Neural cell (in vitro differentiated cells): Measurements from ENCODE around the gene DOCK7. TPM values are rescaled to one million over a fixed set of nuclear protein-coding genes. Genes with fewer than 3 reads are reported as not detected.

Experiments
- H2AFZ ChIP-seq: fragments of 200-600, 300-800 bp; sonication (generic), shearing (Covaris generic); 2 replicates; pipeline ENCODE4 v1.6.0; 2014; ENCODE audit warnings: low read depth, mild to moderate bottlenecking, antibody characterized with exemption, low read length, moderate library complexity
- H3F3A ChIP-seq: fragments of 200-600 bp; shearing (Covaris generic); 2 replicates; pipeline ENCODE4 v1.6.1; 2016; ENCODE audit warnings: mild to moderate bottlenecking, moderate library complexity, mixed read lengths, antibody characterized with exemption, low read length; ENCODE audit not compliant: insufficient read depth, poor library complexity, severe bottlenecking
- H3K27ac ChIP-seq: fragments of 200-600, 300-800 bp; sonication (generic), shearing (Covaris generic); 2 replicates; pipeline ENCODE4 v1.5.1; 2014; ENCODE audit warnings: mild to moderate bottlenecking, low read length, moderate library complexity
- H3K27me3 ChIP-seq: fragments of 300-800, 200-600 bp; sonication (generic), shearing (Covaris generic); 2 replicates; pipeline ENCODE4 v1.6.0; 2014; ENCODE audit warnings: mild to moderate bottlenecking, low read depth, low read length, moderate library complexity; ENCODE audit not compliant: insufficient read depth
- H3K36me3 ChIP-seq: fragments of 300-800, 200-600 bp; sonication (generic), shearing (Covaris generic); 2 replicates; pipeline ENCODE4 v1.5.1; 2014; ENCODE audit warnings: mild to moderate bottlenecking, antibody characterized with exemption, low read length, moderate library complexity; ENCODE audit not compliant: insufficient read depth
- H3K4me2 ChIP-seq: fragments of 300-800, 200-600 bp; sonication (generic), shearing (Covaris generic); 2 replicates; pipeline ENCODE4 v1.6.0; 2014; ENCODE audit warnings: mild to moderate bottlenecking, low read length
- H3K4me3 ChIP-seq: fragments of 300-800, 200-600 bp; sonication (generic), shearing (Covaris generic); 2 replicates; pipeline ENCODE4 v1.5.1; 2014; ENCODE audit warnings: mild to moderate bottlenecking, low read length, moderate library complexity
- H3K79me2 ChIP-seq: fragments of 200-600 bp; shearing (Covaris generic); replicated peaks from 2 replicates; pipeline ENCODE4 v1.6.0; 2014; ENCODE audit warnings: mild to moderate bottlenecking, low read length, moderate library complexity; ENCODE audit not compliant: insufficient read depth
- H3K9ac ChIP-seq: fragments of 300-800, 200-600 bp; sonication (generic), shearing (Covaris generic); 2 replicates; pipeline ENCODE4 v1.6.1; 2016; ENCODE audit warnings: mild to moderate bottlenecking, low read length, mixed read lengths
- H3K9me2 ChIP-seq: fragments of 200-600 bp; shearing (Covaris generic); 2 replicates; pipeline ENCODE4 v1.6.1; 2016; ENCODE audit warnings: mild to moderate bottlenecking, low read length, mixed read lengths; ENCODE audit not compliant: insufficient read depth
- H3K9me3 ChIP-seq: fragments of 200-600, 300-800 bp; sonication (generic), shearing (Covaris generic); 2 replicates; pipeline ENCODE4 v1.6.1; 2016; ENCODE audit warnings: mild to moderate bottlenecking, mixed run types, low read length, moderate library complexity, mixed read lengths
- H4K20me1 ChIP-seq: fragments of 200-600 bp; shearing (Covaris generic); 2 replicates; pipeline ENCODE4 v1.6.1; 2016; ENCODE audit warnings: mild to moderate bottlenecking, mixed run types; ENCODE audit not compliant: insufficient read depth
- EP300 ChIP-seq: fragments of 450-650 bp; conservative IDR thresholded peaks from 2 replicates; pipeline ENCODE4 v1.6.1; 2014; ENCODE audit warnings: antibody characterized with exemption, mild to moderate bottlenecking, moderate library complexity; ENCODE audit not compliant: poor library complexity, severe bottlenecking
- EZH2 ChIP-seq: fragments of 200-600, 300-800 bp; shearing (Covaris generic), sonication (generic); IDR thresholded peaks from 2 replicates; pipeline ENCODE4 v1.6.1; 2014; ENCODE audit warnings: antibody characterized with exemption, low read length, borderline replicate concordance, mild to moderate bottlenecking; ENCODE audit not compliant: insufficient read depth, poor library complexity, severe bottlenecking
- MXI1 ChIP-seq: fragments of 450-650 bp; conservative IDR thresholded peaks from 2 replicates; pipeline ENCODE4 v1.6.1; 2014; ENCODE audit warnings: antibody characterized with exemption, mild to moderate bottlenecking; ENCODE audit not compliant: poor library complexity, severe bottlenecking
- POLR2AphosphoS5 ChIP-seq: IDR thresholded peaks from 2 replicates; pipeline ENCODE4 v1.6.1; 2012
- RAD21 ChIP-seq: fragments of 450-650 bp; conservative IDR thresholded peaks from 2 replicates; pipeline ENCODE4 v1.6.1; 2014; ENCODE audit warnings: antibody characterized with exemption, mild to moderate bottlenecking, moderate library complexity
- SMC3 ChIP-seq: fragments of 450-650 bp; conservative IDR thresholded peaks from 2 replicates; pipeline ENCODE4 v1.6.1; 2014; ENCODE audit warnings: antibody characterized with exemption, mild to moderate bottlenecking, moderate library complexity; ENCODE audit not compliant: poor library complexity
- TAF1 ChIP-seq: IDR thresholded peaks from 2 replicates; pipeline ENCODE4 v1.6.1; 2012; ENCODE audit warnings: low read depth
- polyA plus RNA-seq: library from polyadenylated mRNA; depleted of rRNA; stranded (reverse); fragments of >200 nt; gene quantifications from 2 replicates; pipeline ENCODE4 v1.2.3, GENCODE V29; 2014
- TF ChIP-seq, protein P1 (sequence below): IDR thresholded peaks from 2 replicates; pipeline ENCODE4 v1.6.1; 2012; ENCODE audit warnings: borderline replicate concordance
- TF ChIP-seq, protein P2 (sequence below): fragments of 450-650 bp; IDR thresholded peaks from 2 replicates; pipeline ENCODE4 v1.5.1; 2014; ENCODE audit warnings: antibody characterized with exemption, mild to moderate bottlenecking, moderate library complexity; ENCODE audit not compliant: poor library complexity, severe bottlenecking

DOCK7 gene
- polyA plus RNA-seq, 1 donor from 2014 or later = 129 TPM

DNA sequence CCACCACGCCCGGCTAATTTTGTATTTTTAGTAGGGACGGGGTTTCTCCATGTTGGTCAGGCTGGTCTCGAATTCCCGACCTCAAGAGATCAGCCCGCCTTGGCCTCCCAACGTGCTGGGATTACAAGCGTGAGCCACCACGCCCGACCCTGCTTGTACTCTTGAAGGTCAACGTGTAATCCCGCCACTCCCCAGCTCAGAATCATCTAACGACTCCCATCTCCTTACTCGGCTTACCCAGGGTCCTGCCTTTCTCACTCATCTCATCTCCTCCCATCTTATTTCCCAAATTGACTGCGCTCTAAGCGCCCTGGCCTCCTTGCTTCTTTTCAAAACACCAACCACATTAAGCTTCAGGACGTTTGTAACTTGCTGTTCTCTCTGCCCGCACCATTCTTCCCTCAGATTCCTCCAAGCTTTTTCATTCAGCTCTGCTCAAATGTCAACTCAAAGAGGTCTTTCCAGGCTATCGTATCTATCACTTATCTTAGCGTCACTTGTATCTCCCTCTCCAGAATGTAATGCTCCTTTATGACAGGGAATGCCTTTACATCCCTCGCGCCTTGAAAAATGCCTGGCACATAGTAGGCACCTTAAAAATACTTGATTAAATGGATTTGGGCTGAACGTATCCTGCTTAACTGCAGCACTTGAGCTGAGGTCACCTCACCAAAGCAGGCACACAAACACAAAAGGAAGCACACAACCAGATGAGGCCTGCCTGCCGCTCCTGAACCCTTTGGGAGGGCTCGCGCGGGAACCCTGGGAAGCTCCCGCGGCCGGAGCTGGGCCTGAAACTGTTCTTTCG lies 252.8 kb downstream of the DOCK7 start:
- H3K9me2 ChIP-seq = no peaks in the 10 kb centered on the region
- peak overlapping the region; percentile 97 for H3K27ac ChIP-seq
- no peaks in the 10 kb centered on the region for H3F3A ChIP-seq
- no peaks in the 10 kb centered on the region for H4K20me1 ChIP-seq
- TF ChIP-seq TAF1 = no peak
- no peak for TF ChIP-seq EZH2
- peak overlapping the region; percentile 97 for H3K9ac ChIP-seq
- H3K36me3 ChIP-seq = no peaks in the 10 kb centered on the region
- peaks cover 26% of the 10 kb centered on the region for H3K79me2 ChIP-seq
- H3K4me3 ChIP-seq = peak overlapping the region; percentile 90
- H3K4me2 ChIP-seq = peak overlapping the region; percentile 32
- no peaks in the 10 kb centered on the region for H3K9me3 ChIP-seq
- no peaks in the 10 kb centered on the region for H3K27me3 ChIP-seq
- peak overlapping the region; percentile 91 for H2AFZ ChIP-seq

DNA sequence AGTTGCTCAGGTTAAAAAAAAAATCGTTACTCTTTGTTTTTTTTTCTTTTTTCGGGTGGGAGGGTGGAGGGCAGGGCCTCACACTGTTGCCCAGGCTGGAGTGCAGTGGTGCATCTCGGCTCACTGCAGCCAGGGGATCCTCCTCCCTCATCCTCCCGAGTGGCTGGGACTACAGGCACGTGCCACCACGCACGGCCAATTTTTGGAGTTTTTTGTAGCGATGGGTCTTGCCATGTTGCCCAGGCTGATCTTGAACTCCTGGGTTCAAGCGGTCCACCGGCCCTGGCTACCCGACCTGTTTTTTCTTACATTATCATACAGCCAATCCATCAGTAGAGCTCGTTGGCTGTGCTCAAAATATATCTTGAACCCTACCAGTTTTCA lies 253.6 kb downstream of the DOCK7 start:
- Histone ChIP-seq H3K27me3 (no peaks in the 10 kb centered on the region), H3K36me3 (no peaks in the 10 kb centered on the region), H3K9me3 (no peaks in the 10 kb centered on the region), H3K9ac (no peak overlapping the region), H3K4me3 (no peak overlapping the region), H3K27ac (no peak overlapping the region), H2AFZ (no peak overlapping the region), H3K79me2 (peaks cover 18% of the 10 kb centered on the region), H4K20me1 (no peaks in the 10 kb centered on the region), H3K4me2 (no peak overlapping the region), H3F3A (no peaks in the 10 kb centered on the region), H3K9me2 (no peaks in the 10 kb centered on the region)
- TF ChIP-seq, protein P1, sequence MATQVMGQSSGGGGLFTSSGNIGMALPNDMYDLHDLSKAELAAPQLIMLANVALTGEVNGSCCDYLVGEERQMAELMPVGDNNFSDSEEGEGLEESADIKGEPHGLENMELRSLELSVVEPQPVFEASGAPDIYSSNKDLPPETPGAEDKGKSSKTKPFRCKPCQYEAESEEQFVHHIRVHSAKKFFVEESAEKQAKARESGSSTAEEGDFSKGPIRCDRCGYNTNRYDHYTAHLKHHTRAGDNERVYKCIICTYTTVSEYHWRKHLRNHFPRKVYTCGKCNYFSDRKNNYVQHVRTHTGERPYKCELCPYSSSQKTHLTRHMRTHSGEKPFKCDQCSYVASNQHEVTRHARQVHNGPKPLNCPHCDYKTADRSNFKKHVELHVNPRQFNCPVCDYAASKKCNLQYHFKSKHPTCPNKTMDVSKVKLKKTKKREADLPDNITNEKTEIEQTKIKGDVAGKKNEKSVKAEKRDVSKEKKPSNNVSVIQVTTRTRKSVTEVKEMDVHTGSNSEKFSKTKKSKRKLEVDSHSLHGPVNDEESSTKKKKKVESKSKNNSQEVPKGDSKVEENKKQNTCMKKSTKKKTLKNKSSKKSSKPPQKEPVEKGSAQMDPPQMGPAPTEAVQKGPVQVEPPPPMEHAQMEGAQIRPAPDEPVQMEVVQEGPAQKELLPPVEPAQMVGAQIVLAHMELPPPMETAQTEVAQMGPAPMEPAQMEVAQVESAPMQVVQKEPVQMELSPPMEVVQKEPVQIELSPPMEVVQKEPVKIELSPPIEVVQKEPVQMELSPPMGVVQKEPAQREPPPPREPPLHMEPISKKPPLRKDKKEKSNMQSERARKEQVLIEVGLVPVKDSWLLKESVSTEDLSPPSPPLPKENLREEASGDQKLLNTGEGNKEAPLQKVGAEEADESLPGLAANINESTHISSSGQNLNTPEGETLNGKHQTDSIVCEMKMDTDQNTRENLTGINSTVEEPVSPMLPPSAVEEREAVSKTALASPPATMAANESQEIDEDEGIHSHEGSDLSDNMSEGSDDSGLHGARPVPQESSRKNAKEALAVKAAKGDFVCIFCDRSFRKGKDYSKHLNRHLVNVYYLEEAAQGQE = no peak
- TF ChIP-seq, protein P2, sequence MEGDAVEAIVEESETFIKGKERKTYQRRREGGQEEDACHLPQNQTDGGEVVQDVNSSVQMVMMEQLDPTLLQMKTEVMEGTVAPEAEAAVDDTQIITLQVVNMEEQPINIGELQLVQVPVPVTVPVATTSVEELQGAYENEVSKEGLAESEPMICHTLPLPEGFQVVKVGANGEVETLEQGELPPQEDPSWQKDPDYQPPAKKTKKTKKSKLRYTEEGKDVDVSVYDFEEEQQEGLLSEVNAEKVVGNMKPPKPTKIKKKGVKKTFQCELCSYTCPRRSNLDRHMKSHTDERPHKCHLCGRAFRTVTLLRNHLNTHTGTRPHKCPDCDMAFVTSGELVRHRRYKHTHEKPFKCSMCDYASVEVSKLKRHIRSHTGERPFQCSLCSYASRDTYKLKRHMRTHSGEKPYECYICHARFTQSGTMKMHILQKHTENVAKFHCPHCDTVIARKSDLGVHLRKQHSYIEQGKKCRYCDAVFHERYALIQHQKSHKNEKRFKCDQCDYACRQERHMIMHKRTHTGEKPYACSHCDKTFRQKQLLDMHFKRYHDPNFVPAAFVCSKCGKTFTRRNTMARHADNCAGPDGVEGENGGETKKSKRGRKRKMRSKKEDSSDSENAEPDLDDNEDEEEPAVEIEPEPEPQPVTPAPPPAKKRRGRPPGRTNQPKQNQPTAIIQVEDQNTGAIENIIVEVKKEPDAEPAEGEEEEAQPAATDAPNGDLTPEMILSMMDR = no peak
- no peak for TF ChIP-seq SMC3
- TF ChIP-seq POLR2AphosphoS5 = no peak
- TF ChIP-seq TAF1 = no peak
- TF ChIP-seq EZH2 = no peak
- TF ChIP-seq RAD21 = no peak
- no peak for TF ChIP-seq EP300
- no peak for TF ChIP-seq MXI1
